Measurements from ENCODE around the gene STK40.

Gene STK40

DNA sequence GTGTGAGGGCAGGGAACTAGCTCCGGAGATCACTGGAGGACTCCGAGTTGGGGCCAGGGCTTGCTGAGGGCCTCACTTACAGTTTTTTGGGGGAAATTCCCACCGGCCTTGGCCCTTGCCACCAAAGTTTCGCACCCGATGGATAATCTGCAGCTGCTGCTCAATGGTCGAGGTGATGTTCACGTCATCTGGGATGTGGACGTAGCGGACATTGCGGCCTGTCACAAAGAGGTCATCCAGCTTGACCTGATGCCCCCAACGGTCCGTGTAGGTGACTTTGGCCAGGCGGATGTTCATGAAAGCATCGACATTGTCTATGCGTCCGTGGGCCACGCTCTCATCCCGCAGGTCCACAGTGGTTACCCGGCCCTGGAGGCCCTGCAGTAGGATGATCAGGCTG, 8.0 kb upstream of the STK40 start:
- Histone ChIP-seq H3K4me2 (no peak overlapping the region), H3K27ac (no peak overlapping the region), H3K9me3 (replicated peaks in 1 of 11) (no peaks in the 10 kb centered on the region), H3K36me3 (peaks cover 37 to 57% (median 47%) of the 10 kb centered on the region in 11 experiments), H3K9ac (no peak overlapping the region), H3K27me3 (no peaks in the 10 kb centered on the region), H3K4me3 (no peak overlapping the region), H3K4me1 (peaks cover 34 to 61% (median 41%) of the 10 kb centered on the region in 10 experiments), H4K20me1 (peaks cover 0 to 18% (median 0%) of the 10 kb centered on the region in 11 experiments; a peak in 2 of 22 replicates)
- no peak for TF ChIP-seq Cebpa-rat (IDR thresholded peaks at IDR 0.05)

DNA sequence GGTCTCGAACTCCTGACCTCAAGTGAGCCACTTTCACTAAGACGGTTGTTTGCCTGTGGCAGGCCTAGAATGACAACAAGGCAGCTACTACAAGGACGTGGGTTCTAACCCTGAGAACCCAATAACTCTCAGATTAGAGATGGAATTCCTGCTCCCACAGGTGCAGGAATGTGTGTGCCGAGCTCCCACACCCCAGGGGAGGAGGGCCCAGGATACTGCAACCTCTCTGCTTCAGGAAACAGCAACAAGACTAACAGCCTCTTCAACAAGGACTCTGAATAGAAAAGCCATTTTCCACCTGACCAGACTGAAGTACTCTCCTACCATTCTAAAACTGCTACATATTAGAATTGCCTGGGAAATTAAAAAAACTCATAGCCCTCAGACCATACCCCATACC, 7.1 kb upstream of the STK40 start:
- Histone ChIP-seq H3K36me3 (peaks cover 37 to 63% (median 47%) of the 10 kb centered on the region in 11 experiments), H3K9ac (no peak overlapping the region), H3K9me3 (replicated peaks in 1 of 11) (no peaks in the 10 kb centered on the region), H4K20me1 (peaks cover 0 to 18% (median 0%) of the 10 kb centered on the region in 11 experiments; a peak in 2 of 22 replicates), H3K27ac (no peak overlapping the region), H3K4me1 (peaks cover 30 to 62% (median 42%) of the 10 kb centered on the region in 10 experiments), H3K4me2 (no peak overlapping the region), H3K27me3 (no peaks in the 10 kb centered on the region), H3K4me3 (no peak overlapping the region)
- no peak for TF ChIP-seq Cebpa-rat (IDR thresholded peaks at IDR 0.05)

DNA sequence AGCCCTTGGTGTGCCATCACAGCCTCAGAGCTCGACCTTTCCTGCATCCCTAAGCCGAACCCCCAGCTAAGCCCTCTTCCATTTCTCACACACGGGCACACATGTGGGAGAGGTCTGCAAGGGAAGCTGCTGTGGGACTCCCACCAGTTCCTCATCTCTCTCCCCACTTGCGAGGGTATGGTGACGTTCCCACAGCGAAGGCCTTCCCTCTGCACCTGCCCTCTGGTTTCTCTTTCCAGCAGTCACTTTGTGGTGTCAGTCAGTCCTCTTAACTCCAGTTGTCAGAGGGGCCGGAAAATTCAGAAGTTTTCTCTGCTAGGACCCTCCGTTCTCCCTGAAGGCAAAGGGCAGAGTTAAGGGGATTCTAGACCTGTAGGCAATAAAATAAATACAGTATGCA, 5.5 kb upstream of the STK40 start:
- Histone ChIP-seq H3K27ac (peak overlapping the region in 6 of 11 experiments; percentile 0 to 34 (median 6); a peak in 2 of 22 replicates), H3K27me3 (no peaks in the 10 kb centered on the region)

DNA sequence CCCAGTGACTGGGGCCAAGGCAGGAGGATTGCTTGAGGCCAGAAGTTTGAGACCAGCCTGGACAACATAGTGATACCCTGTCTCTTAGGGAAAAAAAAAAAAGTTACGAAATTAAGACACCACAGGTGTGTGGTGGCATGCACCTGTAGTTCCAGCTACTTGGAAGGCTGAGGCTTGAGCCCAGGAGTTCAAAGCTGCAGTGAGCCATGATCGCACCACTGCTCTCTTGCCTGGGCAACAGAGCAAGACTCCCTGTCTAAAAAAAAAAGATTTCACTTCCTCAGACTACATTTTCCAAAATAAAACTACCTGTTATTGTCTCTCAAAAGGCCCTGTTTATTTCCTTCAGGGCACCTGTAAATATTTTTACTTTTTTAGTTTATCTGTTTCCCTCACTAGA, 4.7 kb upstream of the STK40 start:
- Histone ChIP-seq H3K27ac (peak overlapping the region in 8 of 11 experiments; percentile 0 to 99 (median 26); a peak in 5 of 22 replicates), H3K4me3 (no peak overlapping the region), H3K27me3 (no peaks in the 10 kb centered on the region), H3K9ac (peak overlapping the region in 4 of 11 experiments; percentile 2 to 15 (median 8); a peak in 2 of 22 replicates), H3K36me3 (peaks cover 37 to 63% (median 47%) of the 10 kb centered on the region in 11 experiments), H4K20me1 (peaks cover 0 to 18% (median under 1%) of the 10 kb centered on the region in 11 experiments; a peak in 5 of 22 replicates), H3K4me2 (peak overlapping the region; percentile 35 to 94 (median 44)), H3K4me1 (peaks cover 36 to 60% (median 47%) of the 10 kb centered on the region in 10 experiments), H3K9me3 (replicated peaks in 1 of 11) (no peaks in the 10 kb centered on the region)
- TF ChIP-seq Cebpa-rat (IDR thresholded peaks at IDR 0.05), result no peak

More for the DNA sequence above, 5.5 kb upstream of the STK40 start:
- no peak for TF ChIP-seq Cebpa-rat (IDR thresholded peaks at IDR 0.05)
- no peaks in the 10 kb centered on the region for H3K9me3 ChIP-seq (replicated peaks in 1 of 11)
- H3K4me3 ChIP-seq, result no peak overlapping the region
- peak overlapping the region; percentile 35 to 94 (median 44); a peak in 20 of 22 replicates for H3K4me2 ChIP-seq
- H4K20me1 ChIP-seq, result peaks cover 0 to 18% (median 0%) of the 10 kb centered on the region in 11 experiments; a peak in 2 of 22 replicates
- peak overlapping the region in 1 of 11 experiments; percentile 21; a peak in 2 of 22 replicates for H3K9ac ChIP-seq
- peaks cover 37 to 63% (median 47%) of the 10 kb centered on the region in 11 experiments for H3K36me3 ChIP-seq
- H3K4me1 ChIP-seq, result peaks cover 37 to 68% (median 49%) of the 10 kb centered on the region in 10 experiments

DNA sequence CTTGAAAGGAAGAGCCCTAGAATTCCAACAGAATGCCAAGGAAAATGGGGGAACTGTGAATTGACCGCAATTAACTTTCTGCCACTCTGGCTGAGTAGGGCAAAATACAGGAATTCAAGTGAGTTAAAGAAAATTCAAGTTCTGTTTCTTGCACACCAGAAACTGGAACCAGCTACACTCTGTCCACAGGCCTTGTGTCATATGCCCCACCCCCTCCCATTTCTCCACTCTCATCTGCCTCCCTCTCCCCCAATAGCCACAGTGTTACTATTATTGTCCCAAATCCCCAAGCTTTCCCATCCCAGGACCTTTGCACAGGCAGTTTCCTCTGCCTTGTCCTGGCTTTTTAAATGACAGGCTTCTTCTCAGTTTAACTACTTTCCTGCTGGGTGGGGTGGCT, 4.3 kb upstream of the STK40 start:
- Histone ChIP-seq H3K4me3 (no peak overlapping the region), H3K27me3 (no peaks in the 10 kb centered on the region), H3K9me3 (replicated peaks in 1 of 11) (no peaks in the 10 kb centered on the region), H3K9ac (peak overlapping the region in 4 of 11 experiments; percentile 2 to 15 (median 8); a peak in 2 of 22 replicates), H3K27ac (peak overlapping the region in 8 of 11 experiments; percentile 0 to 99 (median 13); a peak in 6 of 22 replicates), H4K20me1 (peaks cover 0 to 20% (median 4%) of the 10 kb centered on the region in 11 experiments; a peak in 6 of 22 replicates), H3K4me2 (peak overlapping the region in 10 of 11 experiments; percentile 38 to 94 (median 46); a peak in 17 of 22 replicates), H3K36me3 (peaks cover 37 to 63% (median 47%) of the 10 kb centered on the region in 11 experiments), H3K4me1 (peaks cover 38 to 58% (median 47%) of the 10 kb centered on the region in 10 experiments)
- no peak for TF ChIP-seq Cebpa-rat (IDR thresholded peaks at IDR 0.05)

DNA sequence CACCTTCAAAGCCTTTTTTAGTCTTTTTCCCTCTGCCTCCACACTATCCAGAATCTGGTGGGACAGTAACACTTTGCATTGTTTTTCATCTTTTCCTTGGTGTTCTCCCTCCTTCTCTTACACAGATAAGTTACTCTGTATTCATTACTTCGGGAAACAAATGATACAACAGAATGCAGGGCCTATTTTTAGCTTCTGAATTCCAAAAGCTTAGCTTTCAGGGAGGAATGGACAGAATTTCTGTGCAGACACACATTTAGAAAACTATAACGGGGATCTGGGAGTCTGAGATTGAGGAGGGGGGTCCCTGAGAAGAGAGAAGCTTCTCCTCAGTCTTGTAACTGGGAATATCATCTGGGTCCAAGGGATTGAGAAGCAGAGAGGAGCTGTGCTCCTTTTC, 3.5 kb upstream of the STK40 start:
- Histone ChIP-seq H3K9me3 (replicated peaks in 1 of 11) (no peaks in the 10 kb centered on the region), H3K27ac (peak overlapping the region in 6 of 11 experiments; percentile 3 to 99 (median 27); a peak in 5 of 22 replicates), H3K27me3 (no peaks in the 10 kb centered on the region), H3K36me3 (peaks cover 36 to 62% (median 46%) of the 10 kb centered on the region in 11 experiments), H4K20me1 (peaks cover 4 to 27% (median 8%) of the 10 kb centered on the region in 11 experiments; a peak in 12 of 22 replicates), H3K4me2 (peak overlapping the region in 3 of 11 experiments; percentile 86 to 94 (median 90); a peak in 6 of 22 replicates), H3K4me1 (peaks cover 45 to 62% (median 53%) of the 10 kb centered on the region in 10 experiments), H3K4me3 (no peak overlapping the region), H3K9ac (peak overlapping the region in 1 of 11 experiments; percentile 7; a peak in 2 of 22 replicates)
- TF ChIP-seq Cebpa-rat (IDR thresholded peaks at IDR 0.05), result no peak

DNA sequence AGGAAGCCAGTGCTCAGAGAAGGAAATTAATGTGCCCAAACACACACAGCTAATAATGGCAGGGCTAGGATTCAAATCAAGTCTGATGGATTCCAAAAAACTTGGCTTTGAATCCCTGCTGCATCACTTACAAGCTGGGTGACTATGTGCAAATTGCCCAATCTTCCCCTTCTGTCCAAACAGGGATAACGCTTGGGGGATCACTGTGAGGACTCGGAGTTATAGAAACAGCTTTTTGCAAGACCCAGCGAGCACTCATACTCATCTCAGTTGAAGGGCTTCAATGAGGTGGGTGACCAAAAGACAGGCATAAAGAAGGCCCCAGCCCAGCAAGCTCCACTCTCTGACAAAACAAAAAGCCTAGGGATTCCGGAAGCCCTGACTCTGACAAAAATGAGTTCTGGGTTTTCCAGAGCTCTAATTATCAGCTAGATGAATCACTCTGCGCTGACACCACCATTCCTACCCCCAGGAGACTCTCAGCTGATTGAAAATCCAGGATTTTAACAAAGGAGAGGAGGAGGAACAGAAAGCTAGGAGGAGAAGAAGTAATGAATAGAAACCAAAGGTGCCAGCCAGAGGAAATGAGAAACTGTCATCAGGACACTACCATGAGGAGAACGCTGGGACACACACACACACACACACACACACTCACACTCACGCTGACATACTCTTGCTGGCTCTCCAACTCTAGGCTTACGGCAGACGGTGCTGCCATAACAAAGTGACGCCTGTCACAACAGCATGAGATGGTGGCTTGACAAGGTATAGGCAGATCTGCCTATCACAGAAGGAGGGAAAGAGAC, 1.6 kb upstream of the STK40 start:
- Histone ChIP-seq H3K27me3 (no peaks in the 10 kb centered on the region), H3K27ac (peak overlapping the region; percentile 91 to 99 (median 97)), H3K4me1 (peaks cover 57 to 81% (median 69%) of the 10 kb centered on the region in 10 experiments), H4K20me1 (peaks cover 6 to 33% (median 24%) of the 10 kb centered on the region in 11 experiments; a peak in 16 of 22 replicates), H3K36me3 (peaks cover 21 to 43% (median 30%) of the 10 kb centered on the region in 11 experiments), H3K9me3 (replicated peaks in 1 of 11) (no peaks in the 10 kb centered on the region), H3K9ac (peak overlapping the region; percentile 78 to 96 (median 92)), H3K4me3 (peak overlapping the region in 7 of 10 experiments; percentile 8 to 41 (median 20); a peak in 9 of 20 replicates), H3K4me2 (peak overlapping the region; percentile 85 to 98 (median 92))
- no peak for TF ChIP-seq Cebpa-rat (IDR thresholded peaks at IDR 0.05)

DNA sequence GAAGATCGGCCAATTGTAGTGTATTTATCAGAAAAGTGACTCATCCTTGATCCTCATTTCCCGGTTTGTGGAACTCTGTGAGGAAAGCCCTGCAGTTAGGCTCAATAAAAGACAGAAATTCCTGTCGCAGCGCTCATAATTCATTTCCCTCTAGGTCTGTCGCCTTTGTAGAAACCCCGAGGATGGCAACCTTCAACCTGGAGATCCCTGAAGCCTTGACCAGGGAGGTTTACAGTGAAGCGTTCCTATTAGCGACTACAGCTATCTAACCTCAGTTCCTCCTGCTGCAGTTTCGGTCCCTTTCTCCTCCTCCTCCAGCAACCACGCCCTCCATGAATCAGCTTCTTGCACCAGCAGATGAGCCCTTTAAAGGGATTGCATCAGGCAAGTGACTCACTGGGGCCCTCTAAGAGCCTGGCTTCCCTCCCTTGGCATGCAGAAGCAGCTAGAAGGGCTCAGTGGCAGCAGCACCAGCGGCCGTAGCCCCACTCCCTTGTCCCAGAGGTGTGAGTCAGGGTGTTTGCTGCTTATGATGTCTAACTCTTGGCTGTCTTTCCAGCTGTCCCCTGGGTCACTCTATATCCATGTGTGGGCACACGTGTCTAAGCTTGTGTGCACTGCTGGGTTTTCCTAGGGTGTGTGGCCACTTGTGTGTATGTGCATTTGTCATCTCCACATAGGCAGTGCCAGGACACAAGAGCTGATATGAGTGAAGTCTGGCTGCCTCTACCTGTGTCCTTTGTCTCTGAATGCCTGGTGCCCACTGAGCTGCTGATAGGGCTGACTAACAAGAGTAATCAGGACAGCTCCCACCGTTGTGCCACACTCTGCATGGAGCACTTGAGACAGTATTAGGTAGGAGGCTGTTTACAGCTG, 779 bp upstream of the STK40 start:
- H3K9ac ChIP-seq, result peak overlapping the region; percentile 78 to 96 (median 92)
- H3K27ac ChIP-seq, result peak overlapping the region; percentile 91 to 99 (median 97)
- H3K27me3 ChIP-seq, result no peaks in the 10 kb centered on the region
- peaks cover 14 to 34% (median 21%) of the 10 kb centered on the region in 11 experiments for H3K36me3 ChIP-seq
- H3K4me1 ChIP-seq, result peaks cover 56 to 81% (median 68%) of the 10 kb centered on the region in 10 experiments
- peaks cover 6 to 42% (median 33%) of the 10 kb centered on the region in 11 experiments; a peak in 17 of 22 replicates for H4K20me1 ChIP-seq
- H3K9me3 ChIP-seq (replicated peaks in 1 of 11), result no peaks in the 10 kb centered on the region
- peak overlapping the region; percentile 51 to 97 (median 64) for H3K4me3 ChIP-seq
- peak; percentile 82 to 99 (median 96); a peak in 20 of 22 replicates for TF ChIP-seq Cebpa-rat (IDR thresholded peaks at IDR 0.05)
- peak overlapping the region; percentile 85 to 98 (median 92) for H3K4me2 ChIP-seq
